ENCODE measurements around the gene CRHBP. TPM values are rescaled to one million over a fixed set of nuclear protein-coding genes. Genes with fewer than 3 reads are reported as not detected.

Gene CRHBP
- total RNA-seq, 1 donor: not detected

Other genes with a start within 250 kb of the CRHBP start
- 14.2 TPM for gene F2R, start 236.9 kb upstream of the CRHBP start, total RNA-seq
- 4.2 TPM for gene F2RL1, start 134.0 kb upstream of the CRHBP start, total RNA-seq
- 5.6 TPM for gene S100Z, start 103.0 kb upstream of the CRHBP start, total RNA-seq
- 15.2 TPM for gene AGGF1, start 77.4 kb downstream of the CRHBP start, total RNA-seq
- 1.9 TPM for gene ZBED3, start 134.2 kb downstream of the CRHBP start, total RNA-seq

All from mononuclear cell (primary cell).